SK-N-SH (cell line): ENCODE measurements around the gene INPP5K. TPM values are rescaled to one million over a fixed set of nuclear protein-coding genes. Genes with fewer than 3 reads are reported as not detected.
A peak's percentile ranks its signal among the peaks of the same experiment; 100 is the strongest.

ENCODE experiments used
- CTCF ChIA-PET: fragments of 300-600, 350-600 bp; formaldehyde crosslinking; extraction: SDS; loops from one replicate; lab custom pipeline; 2021; lab: Yijun Ruan, JAX
- POLR2A ChIA-PET: fragments of 350-600 bp; sonication (Branson Sonifier 250); formaldehyde crosslinking; extraction: SDS; loops from one replicate; lab custom pipeline; 2020; ENCODE audit warnings: antibody characterized with exemption, inconsistent platforms; lab: Yijun Ruan, JAX
- DNase-seq: peaks from one replicate; pipeline ENCODE4 v3.0.0; 2012
- H2AFZ ChIP-seq: fragments of 200-600 bp; sonication (generic); 2 replicates; pipeline ENCODE4 v1.8.1; 2016; ENCODE audit warnings: antibody characterized with exemption, mild to moderate bottlenecking, low read depth
- H3F3A ChIP-seq: fragments of 200-600 bp; sonication (generic); replicated peaks from 2 replicates; pipeline ENCODE3; 2016; ENCODE audit warnings: antibody characterized with exemption, mild to moderate bottlenecking; ENCODE audit not compliant: insufficient read depth
- H3K27ac ChIP-seq, 2 experiments: fragments of 200-500 bp in 1 of 2; fragments of 200-600 bp in 1 of 2; sonication (Bioruptor generic) in 1 of 2; sonication (generic), shearing (Covaris generic) in 1 of 2; 2 replicates each; pipeline versions ENCODE4 v1.5.1 to v1.6.1; 2014 to 2016; ENCODE audit warnings: low read depth in 2 of 2, inconsistent platforms in 1 of 2, low read length in 1 of 2, mild to moderate bottlenecking in 1 of 2, mixed read lengths in 1 of 2
- H3K27me3 ChIP-seq: fragments of 200-600 bp; sonication (generic), shearing (Covaris generic); 2 replicates; pipeline ENCODE4 v1.6.1; 2016; ENCODE audit warnings: mixed run types; ENCODE audit not compliant: insufficient read depth
- H3K36me3 ChIP-seq, 2 experiments: fragments of 200-500 bp in 1 of 2; fragments of 200-600 bp in 1 of 2; sonication (Bioruptor generic) in 1 of 2; sonication (generic) in 1 of 2; replicated peaks in 1 of 2; 2 replicates each; pipeline versions ENCODE3 to v1.5.1; 2014 to 2016; ENCODE audit warnings: low read length in 1 of 2, mild to moderate bottlenecking in 1 of 2; ENCODE audit not compliant: insufficient read depth in 2 of 2, control insufficient read depth in 1 of 2
- H3K4me1 ChIP-seq, 2 experiments: fragments of 200-500 bp in 1 of 2; fragments of 200-600 bp in 1 of 2; sonication (Bioruptor generic) in 1 of 2; sonication (generic), shearing (Covaris generic) in 1 of 2; 2 replicates each; pipeline versions ENCODE4 v1.5.1 to v1.6.1; 2014 to 2016; ENCODE audit warnings: low read depth in 1 of 2, low read length in 1 of 2, mixed run types in 1 of 2; ENCODE audit not compliant: insufficient read depth in 2 of 2, control insufficient read depth in 1 of 2
- H3K4me2 ChIP-seq: fragments of 200-600 bp; sonication (generic), shearing (Covaris generic); 2 replicates; pipeline ENCODE4 v1.6.1; 2017; ENCODE audit warnings: mixed run types
- H3K4me3 ChIP-seq, 2 experiments: fragments of 200-500 bp in 1 of 2; fragments of 200-600 bp in 1 of 2; sonication (Bioruptor generic) in 1 of 2; sonication (generic), shearing (Covaris generic) in 1 of 2; 2 replicates each; pipeline versions ENCODE4 v1.5.1 to v1.8.1; 2014 to 2016; ENCODE audit warnings: low read depth in 2 of 2, inconsistent platforms in 1 of 2, low read length in 1 of 2, mild to moderate bottlenecking in 1 of 2, mixed read lengths in 1 of 2, moderate library complexity in 1 of 2
- H3K79me2 ChIP-seq: fragments of 200-600 bp; sonication (generic); 2 replicates; pipeline ENCODE4 v1.8.1; 2017; ENCODE audit warnings: mild to moderate bottlenecking; ENCODE audit not compliant: insufficient read depth
- H3K9ac ChIP-seq: fragments of 200-600 bp; sonication (generic); 2 replicates; pipeline ENCODE4 v1.6.1; 2017; ENCODE audit warnings: mixed run types
- H3K9me2 ChIP-seq: fragments of 200-600 bp; sonication (generic); 2 replicates; pipeline ENCODE4 v1.6.1; 2017; ENCODE audit warnings: mixed run types
- H3K9me3 ChIP-seq: fragments of 200-600 bp; sonication (generic); 2 replicates; pipeline ENCODE4 v1.6.1; 2017; ENCODE audit warnings: mixed run types, mild to moderate bottlenecking, moderate library complexity
- H4K20me1 ChIP-seq: fragments of 200-600 bp; sonication (generic); 2 replicates; pipeline ENCODE4 v1.6.1; 2017; ENCODE audit warnings: mild to moderate bottlenecking, mixed run types; ENCODE audit not compliant: insufficient read depth
- CHD2 ChIP-seq: fragments of 150-350 bp; IDR thresholded peaks from 2 replicates; pipeline ENCODE4 v1.6.1; 2018; ENCODE audit warnings: low read length; ENCODE audit not compliant: partially characterized antibody
- EP300 ChIP-seq, 2 experiments: IDR thresholded peaks; 2 replicates each; pipeline versions ENCODE4 v1.4.0 to v1.6.1; 2012; ENCODE audit warnings: borderline replicate concordance in 1 of 2, low read depth in 1 of 2, low read length in 1 of 2
- FOXJ3 ChIP-seq: sonication (generic); formaldehyde crosslinking; IDR thresholded peaks from 2 replicates; pipeline ENCODE4 v1.5.1; 2020; ENCODE audit warnings: mild to moderate bottlenecking, missing genetic modification reagents
- GABPA ChIP-seq: IDR thresholded peaks from 2 replicates; pipeline ENCODE4 v1.4.0; 2012; ENCODE audit warnings: low read depth, mild to moderate bottlenecking
- IRF3 ChIP-seq: fragments of 150-350 bp; IDR thresholded peaks from 2 replicates; pipeline ENCODE4 v1.6.1; 2016; ENCODE audit warnings: mild to moderate bottlenecking, low read depth, low read length
- JUND ChIP-seq: IDR thresholded peaks from 2 replicates; pipeline ENCODE4 v1.4.0; 2012
- MXI1 ChIP-seq: IDR thresholded peaks from 2 replicates; pipeline ENCODE4 v1.6.1; 2012; ENCODE audit warnings: mild to moderate bottlenecking, low read depth, low read length, improper control_type of control experiment
- PBX3 ChIP-seq: IDR thresholded peaks from 2 replicates; pipeline ENCODE4; 2012
- POLR2AphosphoS5 ChIP-seq: IDR thresholded peaks from 2 replicates; pipeline ENCODE4 v1.6.1; 2012; ENCODE audit warnings: low read depth, low read length
- RAD21 ChIP-seq: IDR thresholded peaks from 2 replicates; pipeline ENCODE4 v1.6.1; 2012; ENCODE audit warnings: mild to moderate bottlenecking, low read length
- RCOR1 ChIP-seq: fragments of 150-350 bp; IDR thresholded peaks from 2 replicates; pipeline ENCODE4 v1.6.1; 2017; ENCODE audit warnings: antibody characterized with exemption, low read length
- RFX5 ChIP-seq: IDR thresholded peaks from 2 replicates; pipeline ENCODE4 v1.6.1; 2012; ENCODE audit warnings: mild to moderate bottlenecking, improper control_type of control experiment, low read length
- RXRA ChIP-seq: IDR thresholded peaks from 2 replicates; pipeline ENCODE4 v1.4.0; 2012; ENCODE audit warnings: low read depth, mild to moderate bottlenecking, borderline replicate concordance
- SIN3A ChIP-seq: IDR thresholded peaks from 2 replicates; pipeline ENCODE4 v1.6.1; 2012; ENCODE audit warnings: low read depth, mild to moderate bottlenecking, low read length, moderate library complexity, borderline replicate concordance
- SMC3 ChIP-seq: IDR thresholded peaks from 2 replicates; pipeline ENCODE4 v1.6.1; 2012; ENCODE audit warnings: low read depth, low read length, improper control_type of control experiment
- TAF1 ChIP-seq: IDR thresholded peaks from 2 replicates; pipeline ENCODE4 v1.6.1; 2012; ENCODE audit warnings: low read depth, mild to moderate bottlenecking, low read length, moderate library complexity, borderline replicate concordance
- TEAD4 ChIP-seq: IDR thresholded peaks from 2 replicates; pipeline ENCODE4 v1.4.0; 2012; ENCODE audit warnings: mild to moderate bottlenecking, borderline replicate concordance; ENCODE audit not compliant: insufficient read depth
- USF2 ChIP-seq: fragments of 150-350 bp; IDR thresholded peaks from 2 replicates; pipeline ENCODE4 v1.6.1; 2017; ENCODE audit warnings: antibody characterized with exemption, low read length, low read depth, borderline replicate concordance
- WGBS: methylation state at CpG from one replicate; pipeline ENCODE4 v1.1.6; 2017; ENCODE audit warnings: low lambda C conversion rate; 5-methylcytosine and 5-hydroxymethylcytosine counted together
- polyA plus RNA-seq, 3 experiments: library from polyadenylated mRNA; depleted of rRNA; stranded (reverse); fragments of >200 nt; gene quantifications; 2 replicates each; pipeline ENCODE4 v1.2.3, GENCODE V29; 2012

INPP5K gene
- polyA plus RNA-seq, 1 of the 3 experiments (the other 2 are of a cell fraction): 26.2 TPM

- TF ChIP-seq PBX3: no peak
- 0 out of 2 replicates have a peak, but pooled peaks have one; percentile 10 for TF ChIP-seq TEAD4
- no peak for TF ChIP-seq CHD2
- no peak for TF ChIP-seq JUND
These were observed 25.6 kb downstream of the INPP5K start (continued) for GRCh38 chr17:1490643-1491442.

GRCh38 chr17:1488826-1489270 lies 27.6 kb downstream of the INPP5K start:
- no peak for DNase-seq
- Histone ChIP-seq H2AFZ (no peak overlapping the region), H3F3A (peaks cover 18% of the 10 kb centered on the region), H3K79me2 (peaks cover 61% of the 10 kb centered on the region), H3K4me2 (peak overlapping the region; percentile 93), H3K27ac (peak overlapping the region; percentile 81 to 85), H4K20me1 (no peaks in the 10 kb centered on the region), H3K9me3 (no peaks in the 10 kb centered on the region), H3K36me3 (peaks cover 0 to 3% of the 10 kb centered on the region in 2 experiments), H3K9ac (peak overlapping the region; percentile 36; the same call in 1 of the 2 replicates), H3K9me2 (no peaks in the 10 kb centered on the region), H3K4me1 (peaks cover 24 to 43% of the 10 kb centered on the region in 2 experiments; a peak in 2 of 4 replicates), H3K27me3 (no peaks in the 10 kb centered on the region), H3K4me3 (peak overlapping the region; percentile 44 to 51; a peak in 3 of 4 replicates)
- 89% methylated on average over 7 of the region's 7 CpGs for WGBS
- POLR2A ChIA-PET: interaction anchor here (1.5 kb wide), 1 partner anchor 32 kb away, joined by 6 read pairs; the partner anchor contains the start of gene CRK
- CTCF ChIA-PET: interaction anchor here (0.6 to 2.9 kb wide), 3 partner anchors 28 to 124 kb away, joined by 3 to 16 read pairs (median 6); partner anchors contain the start of gene INPP5K
- TF ChIP-seq JUND (no peak), SMC3 (no peak), EP300 (IDR thresholded peaks at IDR 0.05; ENCODE audit: borderline replicate concordance in 1 of 2, low read depth in 1 of 2, low read length in 1 of 2) (no peak), RFX5 (no peak), RXRA (no peak), GABPA (no peak), TAF1 (no peak), IRF3 (no peak), FOXJ3 (no peak), CHD2 (no peak), POLR2AphosphoS5 (no peak), RCOR1 (no peak), USF2 (no peak), MXI1 (no peak), SIN3A (no peak), RAD21 (no peak)
